Testis (tissue), 3 donors: ENCODE measurements around the gene CHPF. TPM values are rescaled to one million over a fixed set of nuclear protein-coding genes. Genes with fewer than 3 reads are reported as not detected.
A peak's percentile ranks its signal among the peaks of the same experiment; 100 is the strongest.

Source experiments
- DNase-seq: peaks from one replicate; pipeline ENCODE4 v3.0.0-alpha.2; 2019
- H3K27ac ChIP-seq, 2 donors: fragments of 200-600 bp; sonication (generic); one replicate each; pipeline ENCODE4 v1.5.1; 2019
- H3K27me3 ChIP-seq: fragments of 200-600 bp; sonication (generic); one replicate; pipeline ENCODE4 v1.5.1; 2019
- H3K36me3 ChIP-seq: fragments of 200-600 bp; sonication (generic); one replicate; pipeline ENCODE4 v1.5.1; 2017; ENCODE audit warnings: low read depth; ENCODE audit errors: missing control alignments
- H3K4me1 ChIP-seq: fragments of 200-600 bp; sonication (generic); one replicate; pipeline ENCODE4 v1.5.1; 2019
- H3K4me3 ChIP-seq, 2 donors: fragments of 200-600 bp; sonication (generic); one replicate each; pipeline ENCODE4 v1.5.1; 2017 to 2019
- H3K9me3 ChIP-seq: fragments of 200-600 bp; sonication (generic); one replicate; pipeline ENCODE4 v1.5.1; 2017
- CTCF ChIP-seq, 3 experiments: fragments of 450-650 bp in 2 of 3; fragments of 200-600 bp in 1 of 3; sonication (generic) in 1 of 3; IDR thresholded peaks; one replicate each; pipeline ENCODE4 v1.5.1; 2016 to 2019; ENCODE audit warnings: antibody characterized with exemption in 3 of 3, mild to moderate bottlenecking in 2 of 3, moderate library complexity in 1 of 3
- POLR2A ChIP-seq: fragments of 450-650 bp; IDR thresholded peaks from one replicate; pipeline ENCODE4 v1.6.1; 2017; ENCODE audit warnings: antibody characterized with exemption, mild to moderate bottlenecking, moderate library complexity
- WGBS, 2 donors: methylation state at CpG; one replicate each; pipeline ENCODE4 v1.1.5; 2018; 5-methylcytosine and 5-hydroxymethylcytosine counted together
- intact Hi-C: fragments of 100-400 bp; cut with DNase I; formaldehyde crosslinking; loops from one replicate; pipeline ENCODE4 v1.15.1; 2023; ENCODE audit warnings: low total_unique reads
- polyA plus RNA-seq: library from polyadenylated mRNA; stranded (reverse); fragments of 350-450 nt; fragmentation: Illumina TruSeq; extraction: RNeasy Lipid Tissue Mini Kit (QIAGEN cat#74804); gene quantifications from one replicate; pipeline ENCODE4 v1.2.3, GENCODE V29; 2014; ENCODE audit warnings: low read depth, low replicate concordance; ENCODE audit not compliant: insufficient read depth
- total RNA-seq, 2 donors: library from RNA; depleted of rRNA; stranded (reverse); fragments of >200 nt; gene quantifications; one replicate each; pipeline ENCODE4 v1.2.3, GENCODE V29; 2016

The CHPF gene
- total and polyA plus RNA-seq, 3 donors from 2014 or later, result 194 to 992 (median 796) TPM

DNA sequence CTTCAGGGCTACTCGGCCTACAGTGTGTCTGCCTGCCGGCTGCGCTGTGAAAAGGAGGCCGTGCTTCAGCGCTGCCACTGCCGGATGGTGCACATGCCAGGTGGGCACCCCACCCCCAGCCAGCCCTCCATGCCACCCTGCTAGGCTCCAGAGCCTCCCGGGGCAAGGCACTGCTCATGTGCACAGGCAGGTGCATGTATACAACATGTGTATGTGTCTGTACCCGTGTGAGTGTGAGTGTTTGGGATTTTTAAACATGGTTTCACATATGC lies 11.3 kb downstream of the CHPF start:
- Histone ChIP-seq H3K4me3 (no peak overlapping the region), H3K27me3 (no peaks in the 10 kb centered on the region), H3K36me3 (no peaks in the 10 kb centered on the region), H3K4me1 (peaks cover 4% of the 10 kb centered on the region), H3K9me3 (no peaks in the 10 kb centered on the region), H3K27ac (no peak overlapping the region)
- TF ChIP-seq POLR2A, result no peak
- no peak for TF ChIP-seq CTCF (IDR thresholded peaks at IDR 0.05)
- intact Hi-C loops, result loop anchor here (5.0 kb wide), 1 partner anchor 130 kb away; no protein-coding TSS in a partner anchor
- DNase-seq, result no peak
- WGBS, 2 donors, result 76 to 86% methylated on average over 2 to 8 of the region's 8 CpGs

- 86% methylated on average over 12 to 20 of the region's 20 CpGs for WGBS, 2 donors
- Histone ChIP-seq H3K27ac (no peak overlapping the region), H3K27me3 (no peaks in the 10 kb centered on the region), H3K9me3 (no peaks in the 10 kb centered on the region), H3K4me3 (no peak overlapping the region), H3K36me3 (no peaks in the 10 kb centered on the region), H3K4me1 (peaks cover 4% of the 10 kb centered on the region)
- no peak for DNase-seq
- intact Hi-C loops, result loop anchor here (5.0 kb wide), 1 partner anchor 130 kb away; no protein-coding TSS in a partner anchor
- no peak for TF ChIP-seq CTCF (IDR thresholded peaks at IDR 0.05)
- TF ChIP-seq POLR2A, result no peak
Observed at GRCh38 chr2:219531639-219532377, 11.8 kb downstream of the CHPF start.

GRCh38 chr2:219530048-219530963 lies 13.3 kb downstream of the CHPF start:
- Histone ChIP-seq H3K9me3 (no peaks in the 10 kb centered on the region), H3K27ac (no peak overlapping the region), H3K4me3 (peak overlapping the region in 1 of 2 donors; percentile 5), H3K27me3 (no peaks in the 10 kb centered on the region), H3K36me3 (no peaks in the 10 kb centered on the region), H3K4me1 (peaks cover 4% of the 10 kb centered on the region)
- 20 to 25% methylated on average over 9 to 20 of the region's 21 CpGs for WGBS, 2 donors
- DNase-seq, result peak; percentile 88
- intact Hi-C loops, result loop anchor here (5.0 kb wide), 1 partner anchor 128 kb away; no protein-coding TSS in a partner anchor
- TF ChIP-seq POLR2A, result no peak
- TF ChIP-seq CTCF (IDR thresholded peaks at IDR 0.05), result peak; percentile 93 to 98 (median 96)

GRCh38 chr2:219527472-219527871 lies 16.1 kb downstream of the CHPF start:
- no peak overlapping the region for H3K27ac ChIP-seq
- no peaks in the 10 kb centered on the region for H3K27me3 ChIP-seq
- intact Hi-C loops, result loop anchor here (10.0 kb wide), 1 partner anchor 53 kb away; no protein-coding TSS in a partner anchor
- WGBS, 2 donors, result 81 to 83% methylated on average over 4 to 5 of the region's 5 CpGs
- no peaks in the 10 kb centered on the region for H3K9me3 ChIP-seq
- DNase-seq, result no peak
- no peak overlapping the region for H3K4me3 ChIP-seq
- H3K36me3 ChIP-seq, result no peaks in the 10 kb centered on the region
- H3K4me1 ChIP-seq, result peaks cover 15% of the 10 kb centered on the region
- TF ChIP-seq CTCF (IDR thresholded peaks at IDR 0.05) (no peak), POLR2A (no peak)
